H1 (cell line): ENCODE data around the gene ESRP2. TPM values are rescaled to one million over a fixed set of nuclear protein-coding genes. Genes with fewer than 3 reads are reported as not detected.

ENCODE experiments used
- CTCF ChIA-PET: fragments of 300-600 bp; sonication (Branson Sonifier 250); formaldehyde crosslinking; loops from one replicate; lab custom pipeline; 2021; ENCODE audit not compliant: partially characterized antibody; lab: Charles Lee
- POLR2A ChIA-PET: fragments of 300-600 bp; sonication (Branson Sonifier 250); formaldehyde crosslinking; loops from one replicate; lab custom pipeline; 2021; ENCODE audit warnings: inconsistent platforms; ENCODE audit not compliant: partially characterized antibody; lab: Charles Lee
- DNase-seq, 2 experiments: peaks; one replicate each; pipeline versions ENCODE4 v3.0.0 to v3.0.0-alpha.2; 2010 to 2022; ENCODE audit warnings: low spot score in 2 of 2, low read depth in 1 of 2, mixed read lengths in 1 of 2
- FAIRE-seq: peaks from 2 replicates; lab custom pipeline; 2011; peaks lifted over from hg19 to GRCh38; lab: Jason Lieb, UNC
- H2AFZ ChIP-seq: 2 replicates; pipeline ENCODE4 v1.8.1; 2012; ENCODE audit warnings: low read length, inconsistent platforms
- H2AK5ac ChIP-seq: 2 replicates; pipeline ENCODE4 v1.6.1; 2013; ENCODE audit warnings: low read depth, low read length
- H2BK120ac ChIP-seq: replicated peaks from 2 replicates; pipeline ENCODE3; 2013; ENCODE audit warnings: low read depth, low read length, inconsistent platforms
- H2BK12ac ChIP-seq: 2 replicates; pipeline ENCODE4 v1.6.1; 2013; ENCODE audit warnings: low read depth, low read length
- H2BK15ac ChIP-seq: 2 replicates; pipeline ENCODE4 v1.6.1; 2013; ENCODE audit warnings: low read length
- H2BK20ac ChIP-seq: 2 replicates; pipeline ENCODE4 v1.6.1; 2013; ENCODE audit warnings: low read length
- H2BK5ac ChIP-seq: 2 replicates; pipeline ENCODE4 v1.6.1; 2013; ENCODE audit warnings: low read depth, low read length
- H3K14ac ChIP-seq: 2 replicates; pipeline ENCODE4 v1.6.1; 2013; ENCODE audit warnings: inconsistent platforms; ENCODE audit not compliant: insufficient read length
- H3K18ac ChIP-seq: 2 replicates; pipeline ENCODE4 v1.6.1; 2013; ENCODE audit warnings: low read length; ENCODE audit errors: extremely low read depth
- H3K23ac ChIP-seq: 2 replicates; pipeline ENCODE4 v1.6.1; 2013; ENCODE audit warnings: inconsistent platforms; ENCODE audit not compliant: insufficient read length
- H3K23me2 ChIP-seq: 2 replicates; pipeline ENCODE4 v1.6.1; 2013; ENCODE audit warnings: low read depth, low read length
- H3K27ac ChIP-seq: 2 replicates; pipeline ENCODE4 v1.6.1; 2011; ENCODE audit warnings: low read depth, low read length, inconsistent platforms
- H3K27me3 ChIP-seq, 4 experiments: replicated peaks in 1 of 4; 1 replicate in 1 of 4; 2 replicates in 3 of 4; pipeline versions ENCODE4 v1.6.1 to v1.8.1; 2011 to 2013; ENCODE audit warnings: low read length in 3 of 4, mild to moderate bottlenecking in 3 of 4, inconsistent platforms in 2 of 4, mixed read lengths in 2 of 4, moderate library complexity in 1 of 4; ENCODE audit not compliant: control insufficient read depth in 3 of 4, insufficient read depth in 3 of 4; ENCODE audit errors: extremely low read depth in 1 of 4
- H3K36me3 ChIP-seq, 4 experiments: 2 replicates each; pipeline versions ENCODE4 v1.6.1 to v1.8.1; 2011 to 2013; ENCODE audit warnings: mild to moderate bottlenecking in 4 of 4, low read length in 3 of 4, moderate library complexity in 2 of 4, control low read depth in 1 of 4, inconsistent platforms in 1 of 4; ENCODE audit not compliant: insufficient read depth in 4 of 4, control insufficient read depth in 2 of 4
- H3K4ac ChIP-seq: replicated peaks from 2 replicates; pipeline ENCODE3; 2013; ENCODE audit warnings: low read length, low read depth, mixed read lengths, inconsistent platforms; ENCODE audit not compliant: insufficient read length
- H3K4me1 ChIP-seq, 4 experiments: replicated peaks in 1 of 4; 1 replicate in 1 of 4; 2 replicates in 3 of 4; pipeline versions ENCODE4 v1.6.1 to v1.8.1; 2011 to 2013; ENCODE audit warnings: low read length in 3 of 4, inconsistent platforms in 2 of 4, mixed read lengths in 1 of 4; ENCODE audit not compliant: insufficient read depth in 4 of 4, control insufficient read depth in 3 of 4
- H3K4me2 ChIP-seq, 2 experiments: 2 replicates each; pipeline versions ENCODE4 v1.6.1 to v1.8.1; 2011 to 2013; ENCODE audit warnings: low read depth in 2 of 2, low read length in 2 of 2, control low read depth in 1 of 2, inconsistent platforms in 1 of 2, mild to moderate bottlenecking in 1 of 2; ENCODE audit not compliant: insufficient read depth in 1 of 2
- H3K4me3 ChIP-seq, 4 experiments: fragments of 200-600, 300-600 bp in 1 of 4; sonication (generic), shearing (Covaris generic), sonication (Bioruptor Twin) in 1 of 4; 2 replicates each; pipeline versions ENCODE4 v1.5.1 to v1.8.1; 2011 to 2016; ENCODE audit warnings: low read length in 4 of 4, low read depth in 3 of 4, control low read depth in 2 of 4, inconsistent platforms in 2 of 4, mild to moderate bottlenecking in 2 of 4, mixed read lengths in 1 of 4, moderate library complexity in 1 of 4; ENCODE audit not compliant: insufficient read depth in 2 of 4; ENCODE audit errors: extremely low read depth in 1 of 4
- H3K56ac ChIP-seq: replicated peaks from 2 replicates; pipeline ENCODE3; 2013; ENCODE audit warnings: low read depth, mild to moderate bottlenecking, mixed read lengths, low read length, inconsistent platforms; ENCODE audit not compliant: insufficient read length
- H3K79me1 ChIP-seq: 2 replicates; pipeline ENCODE4 v1.6.1; 2013; ENCODE audit warnings: low read depth, low read length, control low read depth
- H3K79me2 ChIP-seq, 2 experiments: 2 replicates each; pipeline versions ENCODE4 v1.6.1 to v1.8.1; 2012 to 2013; ENCODE audit warnings: low read length in 2 of 2, mild to moderate bottlenecking in 2 of 2, inconsistent platforms in 1 of 2; ENCODE audit not compliant: insufficient read depth in 2 of 2, control insufficient read depth in 1 of 2
- H3K9ac ChIP-seq, 4 experiments: replicated peaks in 1 of 4; 1 replicate in 1 of 4; 2 replicates in 3 of 4; pipeline versions ENCODE4 v1.6.1 to v1.8.1; 2011 to 2013; ENCODE audit warnings: low read depth in 3 of 4, low read length in 3 of 4, control low read depth in 2 of 4, mild to moderate bottlenecking in 2 of 4, moderate library complexity in 2 of 4, inconsistent platforms in 1 of 4; ENCODE audit errors: extremely low read depth in 1 of 4
- H3K9me3 ChIP-seq, 2 experiments: 2 replicates each; pipeline versions ENCODE4 v1.6.1 to v1.8.1; 2012 to 2013; ENCODE audit warnings: mild to moderate bottlenecking in 2 of 2, moderate library complexity in 2 of 2, control low read depth in 1 of 2, inconsistent platforms in 1 of 2, low read depth in 1 of 2, low read length in 1 of 2, mixed read lengths in 1 of 2; ENCODE audit not compliant: insufficient read depth in 2 of 2
- H4K20me1 ChIP-seq, 2 experiments: replicated peaks in 1 of 2; 2 replicates each; pipeline versions ENCODE3 to v1.8.1; 2011 to 2013; ENCODE audit warnings: inconsistent platforms in 2 of 2, low read length in 2 of 2, mild to moderate bottlenecking in 1 of 2; ENCODE audit not compliant: insufficient read depth in 2 of 2, control insufficient read depth in 1 of 2
- H4K5ac ChIP-seq: 2 replicates; pipeline ENCODE4 v1.6.1; 2013; ENCODE audit warnings: low read length, low read depth, mixed read lengths, inconsistent platforms; ENCODE audit not compliant: insufficient read length
- H4K8ac ChIP-seq: 2 replicates; pipeline ENCODE4 v1.8.0; 2013; ENCODE audit warnings: mild to moderate bottlenecking, moderate library complexity, low read length, inconsistent platforms; ENCODE audit not compliant: insufficient read depth; ENCODE audit errors: extremely low read depth
- H4K91ac ChIP-seq: replicated peaks from 2 replicates; pipeline ENCODE3; 2013; ENCODE audit warnings: low read length, mixed read lengths, inconsistent platforms; ENCODE audit not compliant: insufficient read length
- EP300 ChIP-seq, 2 experiments: IDR thresholded peaks; 1 replicate in 1 of 2; 2 replicates in 1 of 2; pipeline ENCODE4 v1.6.1; 2011 to 2012; ENCODE audit warnings: low read depth in 2 of 2, low read length in 2 of 2, mild to moderate bottlenecking in 2 of 2, borderline replicate concordance in 1 of 2, inconsistent platforms in 1 of 2, moderate library complexity in 1 of 2
- POLR2AphosphoS5 ChIP-seq: IDR thresholded peaks from 2 replicates; pipeline ENCODE4 v1.6.1; 2011; ENCODE audit warnings: low read depth, low read length
- RXRA ChIP-seq: IDR thresholded peaks from 2 replicates; pipeline ENCODE4 v1.6.1; 2011; ENCODE audit warnings: low read depth, mild to moderate bottlenecking, low read length, moderate library complexity; ENCODE audit not compliant: insufficient read depth
- SUZ12 ChIP-seq: fragments of 200-600 bp; sonication (generic); IDR thresholded peaks from 2 replicates; pipeline ENCODE4 v1.6.1; 2012; ENCODE audit warnings: mild to moderate bottlenecking, inconsistent platforms, low read length, moderate library complexity, mixed read lengths
- WGBS, 2 experiments: shearing (Covaris generic) in 1 of 2; methylation state at CpG; one replicate each; pipeline versions ENCODE4 v1.1.6 to v1.1.7; 2013 to 2015; ENCODE audit warnings: low lambda C conversion rate in 2 of 2, mixed read lengths in 2 of 2, inconsistent platforms in 1 of 2, low coverage in 1 of 2, missing lambda C conversion rate in 1 of 2; ENCODE audit not compliant: insufficient replicate concordance in 2 of 2, insufficient coverage in 1 of 2, insufficient read length in 1 of 2; ENCODE audit errors: extremely low coverage in 1 of 2, missing lambda C conversion rate in 1 of 2; 5-methylcytosine and 5-hydroxymethylcytosine counted together
- polyA plus RNA-seq, 7 experiments: library from polyadenylated mRNA; depleted of rRNA in 3 of 7; stranded (reverse) in 5 of 7; unstranded in 2 of 7; fragments of >200 nt in 5 of 7; fragments of 200-250 nt in 2 of 7; gene quantifications; 1 replicate in 5 of 7; 2 replicates in 1 of 7; 4 replicates in 1 of 7; pipeline versions ENCODE4 v1.2.1 to v1.2.3, GENCODE V29; 2011 to 2013; ENCODE audit warnings: missing spikeins in 2 of 7, mixed read lengths in 2 of 7
- total RNA-seq: library from RNA; stranded (reverse); fragmentation: NEBNext Ultra II Directional; extraction: Animal tissue kit (Norgen Biotek cat#: 25700); gene quantifications from 2 replicates; pipeline ENCODE4 v1.2.1, GENCODE V29; 2021
- TF ChIP-seq, protein P1 (sequence below): IDR thresholded peaks from 2 replicates; pipeline ENCODE4 v1.6.1; 2011; ENCODE audit warnings: low read length, improper control_type of control experiment

The ESRP2 gene
- total and polyA plus RNA-seq, 2 of the 8 experiments (the other 6 are each of a cell fraction or from before 2014, with no cell fraction given) = 35.1 to 45.8 TPM

DNA sequence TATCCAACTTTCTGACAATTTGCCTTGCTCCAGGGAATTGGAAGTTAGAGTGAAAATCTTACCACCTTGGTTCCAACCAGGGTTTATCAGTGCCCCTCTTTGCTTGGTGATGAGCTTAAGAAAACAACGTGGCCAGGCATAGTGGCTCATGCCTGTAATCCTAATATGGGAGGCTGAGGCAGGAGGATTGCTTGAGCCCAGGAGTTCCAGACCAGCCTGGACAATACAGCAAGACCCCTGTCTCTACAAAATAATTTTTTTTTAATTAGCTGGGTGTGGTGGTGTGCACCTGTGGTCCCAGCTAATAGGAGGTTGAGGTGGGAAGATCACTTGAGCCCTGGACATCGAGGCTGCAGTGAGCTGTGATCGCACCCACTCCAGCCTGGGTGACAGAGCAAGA is 49.8 kb upstream of the ESRP2 start:
- FAIRE-seq = no peak
- no peak overlapping the region for H4K8ac ChIP-seq
- H2BK20ac ChIP-seq = no peak overlapping the region
- no peak overlapping the region for H3K56ac ChIP-seq
- H3K23ac ChIP-seq = no peak overlapping the region
- H2BK12ac ChIP-seq = no peak overlapping the region
- H3K36me3 ChIP-seq = peaks cover 0 to 3% (median 0%) of the 10 kb centered on the region in 4 experiments; a peak in 2 of 8 replicates
- no peak overlapping the region for H2AK5ac ChIP-seq
- no peak overlapping the region for H3K4ac ChIP-seq
- TF ChIP-seq, protein P1, sequence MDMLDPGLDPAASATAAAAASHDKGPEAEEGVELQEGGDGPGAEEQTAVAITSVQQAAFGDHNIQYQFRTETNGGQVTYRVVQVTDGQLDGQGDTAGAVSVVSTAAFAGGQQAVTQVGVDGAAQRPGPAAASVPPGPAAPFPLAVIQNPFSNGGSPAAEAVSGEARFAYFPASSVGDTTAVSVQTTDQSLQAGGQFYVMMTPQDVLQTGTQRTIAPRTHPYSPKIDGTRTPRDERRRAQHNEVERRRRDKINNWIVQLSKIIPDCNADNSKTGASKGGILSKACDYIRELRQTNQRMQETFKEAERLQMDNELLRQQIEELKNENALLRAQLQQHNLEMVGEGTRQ = no peak
- TF ChIP-seq RXRA (no peak), EP300 (IDR thresholded peaks at IDR 0.05; ENCODE audit: borderline replicate concordance in 1 of 2, low read depth in 2 of 2, low read length in 2 of 2) (no peak), SUZ12 (no peak), POLR2AphosphoS5 (no peak)
- TF ChIP-seq, all 59 proteins: peak for 0
- H4K91ac ChIP-seq = no peak overlapping the region
- no peak overlapping the region for H3K18ac ChIP-seq
- no peak overlapping the region for H3K27ac ChIP-seq
- H3K9ac ChIP-seq = no peak overlapping the region
- 0 out of 2 replicates have a peak, but pooled peaks cover 3% of the 10 kb centered on the region for H3K79me1 ChIP-seq
- no peak overlapping the region for H2BK5ac ChIP-seq
- CTCF ChIA-PET = interaction anchor here (0.7 to 20.4 kb wide), 8 partner anchors 9 to 344 kb away, joined by 3 to 233 read pairs (median 6); partner anchors contain the start of gene SLC7A6
- no peak overlapping the region for H2BK120ac ChIP-seq
- no peak overlapping the region for H2BK15ac ChIP-seq
- H2AFZ ChIP-seq = no peak overlapping the region
- H3K4me1 ChIP-seq = no peaks in the 10 kb centered on the region
- H3K14ac ChIP-seq = no peak overlapping the region
- no peaks in the 10 kb centered on the region for H3K27me3 ChIP-seq
- POLR2A ChIA-PET = interaction anchor here (2.4 to 4.9 kb wide), 3 partner anchors 14 to 26 kb away, joined by 9 to 19 read pairs (median 11); partner anchors contain the start of genes PRMT7, SLC7A6 and SLC7A6OS
- WGBS, 2 experiments = 75% methylated on average over 2 of the region's 3 CpGs; no CpG with 5 or more reads in 1 of the 2 experiments
- DNase-seq = no peak
- H3K9me3 ChIP-seq = no peaks in the 10 kb centered on the region
- H3K4me2 ChIP-seq = no peak overlapping the region
- no peaks in the 10 kb centered on the region; the same call in 1 of the 2 replicates for H3K23me2 ChIP-seq
- no peak overlapping the region for H3K4me3 ChIP-seq
- H4K20me1 ChIP-seq = peaks cover 2 to 15% of the 10 kb centered on the region in 2 experiments
- no peaks in the 10 kb centered on the region for H3K79me2 ChIP-seq
- H4K5ac ChIP-seq = no peak overlapping the region
